Right lobe of liver (tissue), 6 donors: ENCODE results near the gene AGPAT1. TPM values are rescaled to one million over a fixed set of nuclear protein-coding genes. Genes with fewer than 3 reads are reported as not detected.

ENCODE experiments used
- ATAC-seq, 4 donors: fragments of 200-7000 bp; cut with Tn5 transposase; one replicate each; pipeline ENCODE4 v1.9.1; 2020; ENCODE audit warnings: mild to moderate bottlenecking in 4 of 4, moderate library complexity in 4 of 4
- DNase-seq, 3 donors: peaks; one replicate each; pipeline ENCODE4 v3.0.0-alpha.2; 2020
- H3K27ac ChIP-seq, 3 donors: fragments of 200-600 bp; one replicate each; pipeline ENCODE4 v1.8.0; 2022
- H3K27me3 ChIP-seq, 2 donors: fragments of 200-600 bp; one replicate each; pipeline ENCODE4 v1.8.0; 2022
- H3K36me3 ChIP-seq, 4 donors: fragments of 200-600 bp; sonication (generic) in 1 of 4; one replicate each; pipeline versions ENCODE4 v1.5.1 to v1.8.0; 2017 to 2022; ENCODE audit warnings: control low read depth in 1 of 4
- H3K4me1 ChIP-seq, 4 donors: fragments of 200-600 bp; sonication (generic) in 1 of 4; one replicate each; pipeline versions ENCODE4 v1.5.1 to v1.8.0; 2017 to 2022; ENCODE audit warnings: control low read depth in 1 of 4
- H3K4me3 ChIP-seq, 3 donors: fragments of 200-600 bp; one replicate each; pipeline ENCODE4 v1.8.0; 2022
- H3K9me3 ChIP-seq, 4 donors: fragments of 200-600 bp; sonication (generic) in 1 of 4; one replicate each; pipeline versions ENCODE4 v1.5.1 to v1.8.0; 2017 to 2022; ENCODE audit warnings: control low read depth in 1 of 4
- CTCF ChIP-seq, 4 donors: fragments of 200-600 bp in 3 of 4; fragments of 450-650 bp in 1 of 4; IDR thresholded peaks; one replicate each; pipeline versions ENCODE4 v1.5.1 to v1.8.0; 2016 to 2022; ENCODE audit warnings: antibody characterized with exemption in 4 of 4, mild to moderate bottlenecking in 2 of 4
- POLR2A ChIP-seq: fragments of 450-650 bp; IDR thresholded peaks from one replicate; pipeline ENCODE4 v1.6.1; 2017; ENCODE audit warnings: antibody characterized with exemption, mild to moderate bottlenecking
- WGBS: methylation state at CpG from one replicate; pipeline ENCODE4 v1.1.6; 2018; ENCODE audit warnings: low coverage, low lambda C conversion rate; ENCODE audit not compliant: insufficient coverage; ENCODE audit errors: missing lambda C conversion rate; 5-methylcytosine and 5-hydroxymethylcytosine counted together
- intact Hi-C, 2 donors: fragments of 100-400 bp; cut with DNase I; formaldehyde crosslinking; loops; one replicate each; pipeline versions ENCODE4 v1.11.2 to v1.14.1; 2022
- total RNA-seq, 6 experiments: library from RNA; depleted of rRNA in 2 of 6; stranded (reverse); fragments of >200 nt in 2 of 6; fragmentation: NEBNext Ultra II Directional in 3 of 6; extraction: Animal tissue kit (Norgen Biotek cat#: 25700) in 3 of 6; gene quantifications; one replicate each; pipeline versions ENCODE4 v1.1.0 to v1.2.4, GENCODE V29; 2016 to 2023
- donor health status: DM: no; HTN: yes; CAD: no.
- donor health status: DM: no; HTN: no; CAD: no.
- donor health status: DM: no; HTN: no; CAD: no.
- donor health status: DM: no; HTN: yes; CAD: no.
- donor health status: DM: no; HTN: yes; CAD: no.

Gene AGPAT1
- total RNA-seq, 6 experiments from 2014 or later, result 23.5 to 36.9 (median 31.6) TPM

- Histone ChIP-seq H3K4me1 (peaks cover 0 to 15% (median 7%) of the 10 kb centered on the region in 4 donors), H3K9me3 (no peaks in the 10 kb centered on the region), H3K4me3 (peak within 1 kb of the TSS; percentile 6 to 64 (median 25)), H3K36me3 (no peaks in the 10 kb centered on the region), H3K27me3 (no peaks in the 10 kb centered on the region), H3K27ac (peak within 1 kb of the TSS; percentile 69 to 96 (median 86))
- WGBS, result 35% methylated on average over 2 of the region's 5 CpGs
- intact Hi-C loops, result no loop called here
- ATAC-seq, result no peak
- TF ChIP-seq CTCF (IDR thresholded peaks at IDR 0.05), result no peak
- TF ChIP-seq POLR2A, result no peak
- DNase-seq, result peak; percentile 69 to 75 (median 74)
Measured at GRCh38 chr6:32192608-32193039, 16.7 kb upstream of the AGPAT1 start, which contains the start of gene GPSM3. TSS of gene GPSM3 (minus strand) at chr6:32192643. CDS start at chr6:32192513, 130 bp downstream.

- intact Hi-C loops, result no loop called here
- Histone ChIP-seq H3K27ac (peak overlapping the region; percentile 69 to 96 (median 86)), H3K9me3 (no peaks in the 10 kb centered on the region), H3K4me3 (peak overlapping the region; percentile 6 to 64 (median 25)), H3K4me1 (peaks cover 0 to 15% (median 6%) of the 10 kb centered on the region in 4 donors), H3K27me3 (no peaks in the 10 kb centered on the region), H3K36me3 (peaks cover 0 to 2% (median 0%) of the 10 kb centered on the region in 4 donors)
- DNase-seq, result peak in 1 of 3 donors; percentile 58
- ATAC-seq, result no peak
- TF ChIP-seq POLR2A (no peak), CTCF (IDR thresholded peaks at IDR 0.05) (no peak)
- 52% methylated on average over 11 of the region's 15 CpGs for WGBS
Measured at GRCh38 chr6:32191696-32192607, 16.1 kb upstream of the AGPAT1 start.

GRCh38 chr6:32190911-32191677 is 15.2 kb upstream of the AGPAT1 start:
- TF ChIP-seq CTCF (IDR thresholded peaks at IDR 0.05) (no peak), POLR2A (no peak)
- H3K9me3 ChIP-seq, result no peaks in the 10 kb centered on the region
- intact Hi-C loops, result no loop called here
- ATAC-seq (no peak), DNase-seq (no peak)
- H3K4me1 ChIP-seq, result peaks cover 0 to 15% (median 6%) of the 10 kb centered on the region in 4 donors
- H3K27ac ChIP-seq, result peak overlapping the region; percentile 86 to 96 (median 89)
- peaks cover 0 to 3% (median 0%) of the 10 kb centered on the region in 4 donors for H3K36me3 ChIP-seq
- no peaks in the 10 kb centered on the region for H3K27me3 ChIP-seq
- H3K4me3 ChIP-seq, result peak overlapping the region; percentile 55 to 65 (median 64)
- WGBS, result 62% methylated on average over 5 of the region's 8 CpGs

- DNase-seq (peak; percentile 92 to 95 (median 93)), ATAC-seq (peak; percentile 77 to 90 (median 86))
- peaks cover 0 to 3% (median 0%) of the 10 kb centered on the region in 4 donors for H3K36me3 ChIP-seq
- WGBS, result under 1% methylated on average over 20 of the region's 23 CpGs
- no peaks in the 10 kb centered on the region for H3K27me3 ChIP-seq
- peak within 1 kb of the TSS; percentile 55 to 65 (median 64) for H3K4me3 ChIP-seq
- H3K27ac ChIP-seq, result peak within 1 kb of the TSS; percentile 86 to 96 (median 89)
- intact Hi-C loops, result no loop called here
- H3K9me3 ChIP-seq, result no peaks in the 10 kb centered on the region
- peak; percentile 73 for TF ChIP-seq POLR2A
- no peak for TF ChIP-seq CTCF (IDR thresholded peaks at IDR 0.05)
- H3K4me1 ChIP-seq, result peaks cover 0 to 14% (median 6%) of the 10 kb centered on the region in 4 donors
Measured at GRCh38 chr6:32190054-32190851, 14.4 kb upstream of the AGPAT1 start, which contains the start of gene PBX2. TSS of gene PBX2 (minus strand) at chr6:32190202. CDS start at chr6:32189915, 287 bp downstream.
